Caco-2 (cell line): ENCODE results near the gene MBP. TPM values are rescaled to one million over a fixed set of nuclear protein-coding genes. Genes with fewer than 3 reads are reported as not detected.

Experiments
- BruUV-seq: library from RNA; stranded (reverse); fragments of 400-500 nt; replicated peaks from 2 replicates; lab custom pipeline; 2021; lab: Mats Ljungman, UMichigan
- CTCF ChIA-PET: fragments of 300-600 bp; sonication (Branson Sonifier 250); formaldehyde crosslinking; loops from one replicate; lab custom pipeline; 2022; ENCODE audit warnings: antibody characterized with exemption; lab: Charles Lee
- POLR2A ChIA-PET: fragments of 300-600 bp; sonication (Branson Sonifier 250); formaldehyde crosslinking; loops from one replicate; lab custom pipeline; 2022; ENCODE audit warnings: antibody characterized with exemption; lab: Charles Lee
- DNase-seq, 2 experiments: peaks; one replicate each; pipeline versions ENCODE4 v3.0.0 to v3.0.0-alpha.2; 2020 to 2022
- H3K27me3 ChIP-seq: replicated peaks from 2 replicates; pipeline ENCODE4 v1.6.0; 2011; ENCODE audit warnings: low read length; ENCODE audit not compliant: control insufficient read depth, insufficient read depth
- H3K36me3 ChIP-seq: 2 replicates; pipeline ENCODE4 v1.5.1; 2011; ENCODE audit warnings: low read length; ENCODE audit not compliant: control insufficient read depth, insufficient read depth
- H3K4me1 ChIP-seq: fragments of 250-450 bp; sonication (Bioruptor Pico); 2 replicates; pipeline ENCODE4 v1.5.1; 2020; ENCODE audit warnings: mild to moderate bottlenecking
- H3K4me3 ChIP-seq: 2 replicates; pipeline ENCODE4 v1.5.1; 2011; ENCODE audit warnings: low read depth, mild to moderate bottlenecking, control low read depth, low read length
- H3K9me3 ChIP-seq: fragments of 250-450 bp; sonication (Bioruptor Pico); 2 replicates; pipeline ENCODE4 v1.5.1; 2020; ENCODE audit warnings: mild to moderate bottlenecking, moderate library complexity
- H3K27ac Mint-ChIP-seq: one replicate; pipeline ENCODE4 v1.8.0; 2022; ENCODE audit warnings: mixed read lengths; ENCODE audit not compliant: unreplicated experiment
- H3K27me3 Mint-ChIP-seq: one replicate; pipeline ENCODE4 v1.8.0; 2022; ENCODE audit warnings: mixed read lengths; ENCODE audit not compliant: insufficient read depth, unreplicated experiment
- H3K36me3 Mint-ChIP-seq: one replicate; pipeline ENCODE4 v1.8.0; 2022; ENCODE audit warnings: mild to moderate bottlenecking, mixed read lengths; ENCODE audit not compliant: insufficient read depth, unreplicated experiment
- H3K4me1 Mint-ChIP-seq: one replicate; pipeline ENCODE4 v1.8.0; 2022; ENCODE audit warnings: low read depth, mixed read lengths; ENCODE audit not compliant: unreplicated experiment
- H3K4me3 Mint-ChIP-seq: one replicate; pipeline ENCODE4 v1.8.0; 2022; ENCODE audit warnings: mild to moderate bottlenecking, moderate library complexity, mixed read lengths; ENCODE audit not compliant: unreplicated experiment
- H3K9me3 Mint-ChIP-seq: one replicate; pipeline ENCODE4 v1.8.0; 2022; ENCODE audit warnings: mixed read lengths; ENCODE audit not compliant: unreplicated experiment
- CTCF ChIP-seq, 2 experiments: fragments of 200-600 bp in 1 of 2; IDR thresholded peaks; 1 replicate in 1 of 2; 2 replicates in 1 of 2; pipeline versions ENCODE4 v1.5.1 to v1.8.0; 2011 to 2022; ENCODE audit warnings: antibody characterized with exemption in 1 of 2, control low read depth in 1 of 2, inconsistent platforms in 1 of 2, low read depth in 1 of 2, low read length in 1 of 2, mild to moderate bottlenecking in 1 of 2, moderate library complexity in 1 of 2; ENCODE audit not compliant: insufficient read depth in 1 of 2, severe bottlenecking in 1 of 2, unreplicated experiment in 1 of 2
- intact Hi-C: fragments of 100-400 bp; cut with micrococcal nuclease; formaldehyde crosslinking; loops from one replicate; pipeline ENCODE4 v1.10.0; 2022; ENCODE audit not compliant: unreplicated experiment
- total RNA-seq: library from RNA; stranded (reverse); gene quantifications from 2 replicates; pipeline ENCODE4 v1.2.3, GENCODE V29; 2022

MBP gene
- total RNA-seq, 1 experiment from 2014 or later = 11.4 TPM

GRCh38 chr18:77071061-77071460 lies 61.5 kb downstream of the MBP start:
- Histone ChIP-seq H3K9me3 (no peaks in the 10 kb centered on the region), H3K36me3 (no peaks in the 10 kb centered on the region; the same call in 1 of the 2 replicates), H3K27me3 (no peaks in the 10 kb centered on the region), H3K4me1 (no peaks in the 10 kb centered on the region), H3K4me3 (no peak overlapping the region)
- no TSS peak for BruUV-seq
- Mint-ChIP-seq H3K36me3 (no peaks in the 10 kb centered on the region), H3K4me1 (no peaks in the 10 kb centered on the region), H3K4me3 (no peak overlapping the region), H3K27ac (no peak overlapping the region), H3K27me3 (no peaks in the 10 kb centered on the region), H3K9me3 (no peaks in the 10 kb centered on the region)
- CTCF ChIA-PET = no interaction called here
- TF ChIP-seq CTCF (IDR thresholded peaks at IDR 0.05; ENCODE audit: insufficient read depth in 1 of 2, low read depth in 1 of 2, low read length in 1 of 2, severe bottlenecking in 1 of 2, unreplicated experiment in 1 of 2) = no peak
- POLR2A ChIA-PET = no interaction called here
- no peak for DNase-seq
- intact Hi-C loops = no loop called here

- Mint-ChIP-seq H3K9me3 (no peaks in the 10 kb centered on the region), H3K27me3 (no peaks in the 10 kb centered on the region), H3K27ac (no peak overlapping the region), H3K36me3 (no peaks in the 10 kb centered on the region), H3K4me3 (no peak overlapping the region), H3K4me1 (no peaks in the 10 kb centered on the region)
- Histone ChIP-seq H3K4me3 (no peak overlapping the region), H3K4me1 (no peaks in the 10 kb centered on the region), H3K27me3 (no peaks in the 10 kb centered on the region), H3K9me3 (no peaks in the 10 kb centered on the region), H3K36me3 (no peaks in the 10 kb centered on the region; the same call in 1 of the 2 replicates)
- no peak for DNase-seq
- CTCF ChIA-PET = no interaction called here
- POLR2A ChIA-PET = no interaction called here
- BruUV-seq = no TSS peak
- intact Hi-C loops = no loop called here
- TF ChIP-seq CTCF (IDR thresholded peaks at IDR 0.05; ENCODE audit: insufficient read depth in 1 of 2, low read depth in 1 of 2, low read length in 1 of 2, severe bottlenecking in 1 of 2, unreplicated experiment in 1 of 2) = no peak
Measured at GRCh38 chr18:77070627-77071026, 62.0 kb downstream of the MBP start.

GRCh38 chr18:77069931-77070330 lies 62.7 kb downstream of the MBP start:
- Histone ChIP-seq H3K36me3 (no peaks in the 10 kb centered on the region; the same call in 1 of the 2 replicates), H3K9me3 (no peaks in the 10 kb centered on the region), H3K4me1 (no peaks in the 10 kb centered on the region), H3K27me3 (no peaks in the 10 kb centered on the region), H3K4me3 (no peak overlapping the region)
- DNase-seq = no peak
- BruUV-seq = no TSS peak
- ChIA-PET CTCF (interaction anchor here (0.6 kb wide), 1 partner anchor 63 kb away, joined by 4 read pairs; the partner anchor contains the start of gene MBP), POLR2A (no interaction called here)
- Mint-ChIP-seq H3K27me3 (no peaks in the 10 kb centered on the region), H3K4me1 (no peaks in the 10 kb centered on the region), H3K36me3 (no peaks in the 10 kb centered on the region), H3K9me3 (no peaks in the 10 kb centered on the region), H3K27ac (no peak overlapping the region), H3K4me3 (no peak overlapping the region)
- intact Hi-C loops = no loop called here
- no peak for TF ChIP-seq CTCF (IDR thresholded peaks at IDR 0.05; ENCODE audit: insufficient read depth in 1 of 2, low read depth in 1 of 2, low read length in 1 of 2, severe bottlenecking in 1 of 2, unreplicated experiment in 1 of 2)
